Transverse colon (tissue), 4 donors: Measurements from ENCODE around the gene SAXO1. TPM values are rescaled to one million over a fixed set of nuclear protein-coding genes. Genes with fewer than 3 reads are reported as not detected.

Experiments
- DNase-seq: peaks from one replicate; pipeline ENCODE4 v3.0.0-alpha.2; 2019
- H3K27ac ChIP-seq, 4 donors: fragments of 200-600 bp; sonication (generic); 2 replicates each; pipeline ENCODE4 v1.5.1; 2016 to 2018; ENCODE audit warnings: inconsistent platforms in 4 of 4
- H3K27me3 ChIP-seq: fragments of 200-600 bp; sonication (generic); 2 replicates; pipeline ENCODE4 v1.5.1; 2017; ENCODE audit warnings: inconsistent platforms
- H3K36me3 ChIP-seq, 4 donors: fragments of 200-600 bp; sonication (generic); 2 replicates each; pipeline ENCODE4 v1.5.1; 2017 to 2019; ENCODE audit warnings: inconsistent platforms in 4 of 4
- H3K4me1 ChIP-seq, 4 donors: fragments of 200-600 bp; sonication (generic); 2 replicates each; pipeline ENCODE4 v1.5.1; 2017 to 2020; ENCODE audit warnings: inconsistent platforms in 4 of 4
- H3K4me3 ChIP-seq, 4 donors: fragments of 200-600 bp; sonication (generic); 1 replicate in 1 of 4; 2 replicates in 3 of 4; pipeline versions ENCODE4 v1.5.1 to v1.6.1; 2017 to 2019; ENCODE audit warnings: inconsistent platforms in 4 of 4
- H3K9me3 ChIP-seq, 2 donors: fragments of 200-600 bp; sonication (generic); 2 replicates each; pipeline ENCODE4 v1.5.1; 2017 to 2019; ENCODE audit warnings: inconsistent platforms in 2 of 2
- EP300 ChIP-seq: sonication (generic); formaldehyde crosslinking; IDR thresholded peaks from one replicate; pipeline ENCODE4 v1.6.1; 2017; ENCODE audit warnings: antibody characterized with exemption, low read depth
- POLR2A ChIP-seq: fragments of 450-650 bp; IDR thresholded peaks from one replicate; pipeline ENCODE4 v1.6.1; 2016; ENCODE audit warnings: antibody characterized with exemption, mild to moderate bottlenecking, moderate library complexity
- POLR2AphosphoS5 ChIP-seq, 3 donors: sonication (generic); formaldehyde crosslinking; IDR thresholded peaks; one replicate each; pipeline ENCODE4 v1.6.1; 2016; ENCODE audit warnings: antibody characterized with exemption in 3 of 3
- WGBS, 2 donors: methylation state at CpG; one replicate each; pipeline ENCODE4 v1.1.5; 2018; ENCODE audit warnings: low coverage in 1 of 2; 5-methylcytosine and 5-hydroxymethylcytosine counted together
- in situ Hi-C, 4 donors: fragments of 200-750 bp; cut with MboI; loops; one replicate each; pipeline versions ENCODE4 v1.15.0 to v1.15.1; 2017; ENCODE audit warnings: low sequenced_read_pairs in 3 of 4, low pct_ligation_motif_present in 1 of 4, low pct_unique_long_range_greater_than_20kb in 1 of 4
- intact Hi-C: fragments of 100-400 bp; cut with DNase I; formaldehyde crosslinking; loops from one replicate; pipeline ENCODE4 v1.15.1; 2023; ENCODE audit warnings: low total_unique reads
- total RNA-seq, 4 donors: library from RNA; depleted of rRNA; stranded (reverse); fragments of >200 nt; gene quantifications; one replicate each; pipeline ENCODE4 v1.1.0, GENCODE V29; 2016
- TF ChIP-seq, protein P1 (sequence below), 5 experiments: fragments of 200-600 bp in 3 of 5; fragments of 450-650 bp in 2 of 5; sonication (generic) in 3 of 5; IDR thresholded peaks; 1 replicate in 2 of 5; 2 replicates in 3 of 5; pipeline ENCODE4 v1.5.1; 2016 to 2017; ENCODE audit warnings: antibody characterized with exemption in 5 of 5, inconsistent platforms in 3 of 5, mild to moderate bottlenecking in 2 of 5, moderate library complexity in 1 of 5

The SAXO1 gene
- total RNA-seq, 4 donors from 2014 or later, result 0.41 TPM; not detected in 3

GRCh38 chr9:18922161-18922885, 110.7 kb downstream of the SAXO1 start:
- no peak for DNase-seq
- intact Hi-C loops, result no loop called here
- Histone ChIP-seq H3K27me3 (no peaks in the 10 kb centered on the region), H3K4me3 (no peak overlapping the region), H3K27ac (no peak overlapping the region), H3K36me3 (no peaks in the 10 kb centered on the region), H3K9me3 (no peaks in the 10 kb centered on the region), H3K4me1 (peaks cover 0 to 22% (median 11%) of the 10 kb centered on the region in 4 donors)
- in situ Hi-C loops, result no loop called here
- TF ChIP-seq, protein P1, sequence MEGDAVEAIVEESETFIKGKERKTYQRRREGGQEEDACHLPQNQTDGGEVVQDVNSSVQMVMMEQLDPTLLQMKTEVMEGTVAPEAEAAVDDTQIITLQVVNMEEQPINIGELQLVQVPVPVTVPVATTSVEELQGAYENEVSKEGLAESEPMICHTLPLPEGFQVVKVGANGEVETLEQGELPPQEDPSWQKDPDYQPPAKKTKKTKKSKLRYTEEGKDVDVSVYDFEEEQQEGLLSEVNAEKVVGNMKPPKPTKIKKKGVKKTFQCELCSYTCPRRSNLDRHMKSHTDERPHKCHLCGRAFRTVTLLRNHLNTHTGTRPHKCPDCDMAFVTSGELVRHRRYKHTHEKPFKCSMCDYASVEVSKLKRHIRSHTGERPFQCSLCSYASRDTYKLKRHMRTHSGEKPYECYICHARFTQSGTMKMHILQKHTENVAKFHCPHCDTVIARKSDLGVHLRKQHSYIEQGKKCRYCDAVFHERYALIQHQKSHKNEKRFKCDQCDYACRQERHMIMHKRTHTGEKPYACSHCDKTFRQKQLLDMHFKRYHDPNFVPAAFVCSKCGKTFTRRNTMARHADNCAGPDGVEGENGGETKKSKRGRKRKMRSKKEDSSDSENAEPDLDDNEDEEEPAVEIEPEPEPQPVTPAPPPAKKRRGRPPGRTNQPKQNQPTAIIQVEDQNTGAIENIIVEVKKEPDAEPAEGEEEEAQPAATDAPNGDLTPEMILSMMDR (IDR thresholded peaks at IDR 0.05), result no peak
- TF ChIP-seq POLR2AphosphoS5 (IDR thresholded peaks at IDR 0.05) (no peak), EP300 (no peak), POLR2A (no peak)
- 64 to 79% methylated on average over 3 to 8 of the region's 8 CpGs for WGBS, 2 donors

- 63 to 79% methylated on average over 7 of the region's 7 CpGs for WGBS, 2 donors
These were observed 111.5 kb downstream of the SAXO1 start for GRCh38 chr9:18921366-18922075.

DNA sequence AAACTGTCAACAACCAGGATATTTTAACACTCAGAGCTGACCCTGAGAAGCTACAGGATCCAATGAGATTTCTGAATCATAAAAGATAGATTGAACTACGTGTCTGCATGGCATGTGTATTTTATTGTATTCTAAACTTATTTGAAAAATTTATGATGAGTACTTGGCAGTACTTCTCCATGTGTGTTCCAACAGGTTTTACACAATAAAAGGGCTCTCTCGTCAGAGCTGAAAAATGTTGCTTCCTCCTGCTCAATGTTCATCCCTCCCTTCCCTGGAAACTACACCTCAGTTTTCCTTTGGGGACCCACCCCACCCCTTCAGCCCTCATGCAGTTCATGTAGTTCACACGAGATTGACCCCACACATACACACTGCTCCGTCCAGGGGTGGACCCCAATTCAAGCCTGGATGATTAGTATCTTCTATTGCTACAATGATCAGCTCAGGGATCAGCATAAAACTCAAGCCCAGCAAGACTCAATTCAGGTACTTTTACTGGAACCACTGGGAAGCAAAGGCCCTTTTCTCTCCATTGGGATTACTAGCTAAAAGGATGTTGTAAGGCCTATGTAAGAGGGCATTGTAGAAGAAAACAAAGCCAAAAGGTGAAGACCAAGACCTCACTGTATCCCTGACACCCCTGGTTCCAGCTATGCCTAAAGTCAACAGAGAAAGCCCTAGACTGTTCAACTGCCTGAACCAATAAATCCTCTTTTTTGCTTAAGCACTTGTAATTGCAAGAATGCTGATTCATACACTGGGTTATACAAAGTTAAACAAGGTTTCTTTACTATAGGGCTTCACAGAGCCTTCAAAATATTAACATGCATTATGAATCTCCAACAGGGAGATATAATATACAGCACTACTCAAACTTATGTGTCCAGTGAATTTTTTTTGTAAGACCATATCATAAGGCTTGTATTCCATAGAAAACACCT, 112.6 kb downstream of the SAXO1 start:
- TF ChIP-seq, protein P1 (IDR thresholded peaks at IDR 0.05), result no peak
- no peak for TF ChIP-seq POLR2A
- TF ChIP-seq EP300, result no peak
- TF ChIP-seq POLR2AphosphoS5 (IDR thresholded peaks at IDR 0.05), result no peak
- H3K27me3 ChIP-seq, result no peaks in the 10 kb centered on the region
- no peak for DNase-seq
- intact Hi-C loops (no loop called here), in situ Hi-C loops (no loop called here)
- no peaks in the 10 kb centered on the region for H3K9me3 ChIP-seq
- H3K4me1 ChIP-seq, result peaks cover 0 to 22% (median 11%) of the 10 kb centered on the region in 4 donors
- peak overlapping the region in 1 of 4 donors; percentile 22 for H3K27ac ChIP-seq
- no peak overlapping the region for H3K4me3 ChIP-seq
- no peaks in the 10 kb centered on the region for H3K36me3 ChIP-seq
- 33% methylated on average over 4 of the region's 4 CpGs; no CpG with 5 or more reads in 1 of the 2 donors for WGBS, 2 donors

More at GRCh38 chr9:18921366-18922075, 111.5 kb downstream of the SAXO1 start:
- in situ Hi-C loops (no loop called here), intact Hi-C loops (no loop called here)
- peaks cover 0 to 22% (median 11%) of the 10 kb centered on the region in 4 donors for H3K4me1 ChIP-seq
- no peak overlapping the region for H3K4me3 ChIP-seq
- H3K27ac ChIP-seq, result no peak overlapping the region
- TF ChIP-seq POLR2AphosphoS5 (IDR thresholded peaks at IDR 0.05) (no peak), POLR2A (no peak), EP300 (no peak)
- TF ChIP-seq, protein P1 (IDR thresholded peaks at IDR 0.05), result no peak
- H3K27me3 ChIP-seq, result no peaks in the 10 kb centered on the region
- H3K36me3 ChIP-seq, result no peaks in the 10 kb centered on the region
- DNase-seq, result no peak
- H3K9me3 ChIP-seq, result no peaks in the 10 kb centered on the region
